ENCODE data around the gene XPNPEP2. TPM values are rescaled to one million over a fixed set of nuclear protein-coding genes. Genes with fewer than 3 reads are reported as not detected.
"Not testable (repeated sequence)": the region's sequence is repeated elsewhere in the genome, so short reads cannot be mapped to it uniquely, and the experiment has no call there.

The XPNPEP2 gene
- total and polyA plus RNA-seq, 4 donors: 0.19 to 23.0 (median 4.9) TPM

DNA sequence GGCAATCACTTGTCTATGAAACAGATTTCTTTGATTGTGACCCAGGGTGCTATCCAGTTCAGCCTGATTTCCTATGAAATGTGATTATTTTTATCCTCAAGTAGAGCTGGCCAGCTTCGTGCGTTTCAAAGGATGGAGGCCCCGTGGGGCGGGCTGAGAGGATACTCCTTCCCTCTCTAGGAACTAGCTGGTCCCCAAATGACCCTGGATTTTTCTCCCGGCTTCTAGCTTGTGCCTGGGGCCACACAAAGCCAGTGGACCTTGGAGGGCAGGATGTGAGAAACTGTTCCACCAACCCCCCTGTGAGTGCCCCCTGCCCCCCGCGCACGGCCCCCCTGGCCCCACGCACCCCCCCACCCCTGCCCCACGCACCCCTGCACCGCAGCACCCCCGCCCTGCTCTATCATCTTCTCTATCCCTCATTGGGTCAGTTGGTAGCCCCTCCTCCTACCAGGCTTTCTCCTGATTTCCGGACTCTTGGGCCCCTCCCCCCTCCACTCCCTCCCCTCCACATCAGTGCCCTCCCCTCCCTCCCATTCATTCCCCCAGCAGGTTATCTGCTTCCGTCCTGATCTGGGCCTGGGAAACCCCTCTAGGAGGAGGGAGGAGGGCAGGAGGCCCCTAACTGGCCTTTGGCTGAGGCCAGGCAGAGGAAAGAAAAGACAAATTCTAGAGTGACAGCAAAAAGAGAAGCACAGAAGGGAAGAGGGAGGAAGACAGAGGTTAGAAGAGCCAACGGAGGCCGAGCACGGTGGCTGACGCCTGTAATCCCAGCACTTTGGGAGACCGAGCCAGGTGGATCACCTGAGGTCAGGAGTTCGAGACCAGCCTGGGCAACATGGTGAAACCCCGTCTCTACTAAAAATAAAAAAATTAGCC, 3.3 kb downstream of the XPNPEP2 start:
- Histone ChIP-seq H3K27me3 (ENCODE audit: control insufficient read depth in 4 of 4, insufficient read depth in 4 of 4, low read length in 3 of 4) (no peaks in the 10 kb centered on the region), H3K4me3 (ENCODE audit: low read depth in 1 of 3, low read length in 3 of 3) (no peak overlapping the region), H3K4me1 (ENCODE audit: control insufficient read depth in 4 of 4, insufficient read depth in 4 of 4, low read length in 3 of 4) (peaks cover 1 to 21% (median 15%) of the 10 kb centered on the region in 4 donors), H3K9me3 (ENCODE audit: control insufficient read depth in 4 of 4, low read length in 3 of 4) (no peaks in the 10 kb centered on the region), H3K36me3 (ENCODE audit: control insufficient read depth in 4 of 4, insufficient read depth in 3 of 4, low read depth in 1 of 4, low read length in 3 of 4) (no peaks in the 10 kb centered on the region), H3K27ac (ENCODE audit: low read depth in 1 of 2, low read length in 2 of 2) (no peak overlapping the region), H3K9ac (ENCODE audit: low read depth in 1 of 2, low read length in 2 of 2) (no peak overlapping the region)
- DNase-seq (ENCODE audit: low spot score): no peak
- TF ChIP-seq RAD21 (IDR thresholded peaks at IDR 0.05) (no peak), TAF1 (conservative IDR thresholded peaks at IDR 0.05) (no peak), SP1 (IDR thresholded peaks at IDR 0.05) (no peak), FOXA2 (IDR thresholded peaks at IDR 0.05) (no peak)
- 69% methylated on average over 21 of the region's 21 CpGs for WGBS

DNA sequence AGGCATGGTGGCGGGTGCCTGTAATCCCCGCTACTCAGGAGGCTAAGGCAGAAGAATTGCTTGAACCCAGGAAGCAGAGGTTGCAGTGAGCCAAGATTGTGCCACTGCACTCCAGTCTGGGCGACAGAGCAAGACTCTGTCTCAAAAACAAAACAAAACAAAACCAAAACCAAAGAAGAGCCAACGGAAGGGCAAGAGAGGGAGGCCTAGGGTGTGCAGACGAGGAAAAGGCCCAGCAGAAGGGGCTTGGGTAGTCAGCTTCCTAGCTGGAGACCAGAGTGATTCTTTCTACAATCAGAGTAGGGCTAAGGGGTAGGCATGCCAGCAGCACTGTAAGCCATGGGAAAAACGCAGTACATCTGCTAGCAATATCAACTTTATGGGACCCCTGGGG, 4.0 kb downstream of the XPNPEP2 start:
- H3K4me1 ChIP-seq (ENCODE audit: control insufficient read depth in 4 of 4, insufficient read depth in 4 of 4, low read length in 3 of 4): peaks cover 0 to 17% (median 10%) of the 10 kb centered on the region in 4 donors
- H3K27me3 ChIP-seq (ENCODE audit: control insufficient read depth in 4 of 4, insufficient read depth in 4 of 4, low read length in 3 of 4); DNase-seq (ENCODE audit: low spot score); H3K9me3 ChIP-seq (ENCODE audit: control insufficient read depth in 4 of 4, low read length in 3 of 4); H3K4me3 ChIP-seq (ENCODE audit: low read depth in 1 of 3, low read length in 3 of 3); H3K9ac ChIP-seq (ENCODE audit: low read depth in 1 of 2, low read length in 2 of 2); H3K27ac ChIP-seq (ENCODE audit: low read depth in 1 of 2, low read length in 2 of 2); H3K36me3 ChIP-seq (ENCODE audit: control insufficient read depth in 4 of 4, insufficient read depth in 3 of 4, low read depth in 1 of 4, low read length in 3 of 4): not testable (repeated sequence)
- 93% methylated on average over 6 of the region's 6 CpGs for WGBS

DNA sequence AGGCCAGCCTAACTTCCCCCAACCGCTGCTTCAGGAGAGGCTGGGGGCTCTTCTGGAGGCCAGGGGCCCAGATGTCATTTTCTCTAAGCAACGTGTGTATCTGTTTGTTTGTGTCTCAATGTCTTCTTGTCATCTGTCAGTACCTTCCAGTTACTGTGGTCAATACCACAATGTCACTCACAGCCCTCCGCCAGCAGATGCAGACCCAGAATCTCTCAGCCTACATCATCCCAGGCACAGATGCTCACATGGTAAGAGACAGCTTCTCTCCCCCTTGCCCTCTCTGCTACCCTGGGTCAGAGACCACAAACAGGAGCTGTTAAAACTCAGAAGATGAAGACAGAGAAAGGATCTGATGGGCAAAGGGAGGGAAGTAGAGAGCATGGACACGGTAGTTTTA, 5.0 kb downstream of the XPNPEP2 start:
- TF ChIP-seq, protein P1, sequence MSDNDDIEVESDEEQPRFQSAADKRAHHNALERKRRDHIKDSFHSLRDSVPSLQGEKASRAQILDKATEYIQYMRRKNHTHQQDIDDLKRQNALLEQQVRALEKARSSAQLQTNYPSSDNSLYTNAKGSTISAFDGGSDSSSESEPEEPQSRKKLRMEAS (IDR thresholded peaks at IDR 0.05): no peak
- TF ChIP-seq HNF4G (IDR thresholded peaks at IDR 0.05) (no peak), SP1 (IDR thresholded peaks at IDR 0.05) (no peak), YY1 (IDR thresholded peaks at IDR 0.05) (no peak), RAD21 (IDR thresholded peaks at IDR 0.05) (no peak), EGR1 (IDR thresholded peaks at IDR 0.05; ENCODE audit: low read depth in 2 of 2) (no peak), GABPA (IDR thresholded peaks at IDR 0.05 in 1 of 2, conservative IDR thresholded peaks at IDR 0.05 in 1 of 2) (no peak), JUND (IDR thresholded peaks at IDR 0.05) (no peak), HNF4A (conservative IDR thresholded peaks at IDR 0.05) (no peak), FOXA2 (IDR thresholded peaks at IDR 0.05) (no peak), NR2F2 (IDR thresholded peaks at IDR 0.05) (no peak), RXRA (IDR thresholded peaks at IDR 0.05) (no peak), TAF1 (conservative IDR thresholded peaks at IDR 0.05) (no peak)
- TF ChIP-seq, protein P2, sequence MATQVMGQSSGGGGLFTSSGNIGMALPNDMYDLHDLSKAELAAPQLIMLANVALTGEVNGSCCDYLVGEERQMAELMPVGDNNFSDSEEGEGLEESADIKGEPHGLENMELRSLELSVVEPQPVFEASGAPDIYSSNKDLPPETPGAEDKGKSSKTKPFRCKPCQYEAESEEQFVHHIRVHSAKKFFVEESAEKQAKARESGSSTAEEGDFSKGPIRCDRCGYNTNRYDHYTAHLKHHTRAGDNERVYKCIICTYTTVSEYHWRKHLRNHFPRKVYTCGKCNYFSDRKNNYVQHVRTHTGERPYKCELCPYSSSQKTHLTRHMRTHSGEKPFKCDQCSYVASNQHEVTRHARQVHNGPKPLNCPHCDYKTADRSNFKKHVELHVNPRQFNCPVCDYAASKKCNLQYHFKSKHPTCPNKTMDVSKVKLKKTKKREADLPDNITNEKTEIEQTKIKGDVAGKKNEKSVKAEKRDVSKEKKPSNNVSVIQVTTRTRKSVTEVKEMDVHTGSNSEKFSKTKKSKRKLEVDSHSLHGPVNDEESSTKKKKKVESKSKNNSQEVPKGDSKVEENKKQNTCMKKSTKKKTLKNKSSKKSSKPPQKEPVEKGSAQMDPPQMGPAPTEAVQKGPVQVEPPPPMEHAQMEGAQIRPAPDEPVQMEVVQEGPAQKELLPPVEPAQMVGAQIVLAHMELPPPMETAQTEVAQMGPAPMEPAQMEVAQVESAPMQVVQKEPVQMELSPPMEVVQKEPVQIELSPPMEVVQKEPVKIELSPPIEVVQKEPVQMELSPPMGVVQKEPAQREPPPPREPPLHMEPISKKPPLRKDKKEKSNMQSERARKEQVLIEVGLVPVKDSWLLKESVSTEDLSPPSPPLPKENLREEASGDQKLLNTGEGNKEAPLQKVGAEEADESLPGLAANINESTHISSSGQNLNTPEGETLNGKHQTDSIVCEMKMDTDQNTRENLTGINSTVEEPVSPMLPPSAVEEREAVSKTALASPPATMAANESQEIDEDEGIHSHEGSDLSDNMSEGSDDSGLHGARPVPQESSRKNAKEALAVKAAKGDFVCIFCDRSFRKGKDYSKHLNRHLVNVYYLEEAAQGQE (IDR thresholded peaks at IDR 0.05): no peak
- TF ChIP-seq, protein P3, sequence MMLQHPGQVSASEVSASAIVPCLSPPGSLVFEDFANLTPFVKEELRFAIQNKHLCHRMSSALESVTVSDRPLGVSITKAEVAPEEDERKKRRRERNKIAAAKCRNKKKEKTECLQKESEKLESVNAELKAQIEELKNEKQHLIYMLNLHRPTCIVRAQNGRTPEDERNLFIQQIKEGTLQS (IDR thresholded peaks at IDR 0.05): no peak
- TF ChIP-seq, protein P4, sequence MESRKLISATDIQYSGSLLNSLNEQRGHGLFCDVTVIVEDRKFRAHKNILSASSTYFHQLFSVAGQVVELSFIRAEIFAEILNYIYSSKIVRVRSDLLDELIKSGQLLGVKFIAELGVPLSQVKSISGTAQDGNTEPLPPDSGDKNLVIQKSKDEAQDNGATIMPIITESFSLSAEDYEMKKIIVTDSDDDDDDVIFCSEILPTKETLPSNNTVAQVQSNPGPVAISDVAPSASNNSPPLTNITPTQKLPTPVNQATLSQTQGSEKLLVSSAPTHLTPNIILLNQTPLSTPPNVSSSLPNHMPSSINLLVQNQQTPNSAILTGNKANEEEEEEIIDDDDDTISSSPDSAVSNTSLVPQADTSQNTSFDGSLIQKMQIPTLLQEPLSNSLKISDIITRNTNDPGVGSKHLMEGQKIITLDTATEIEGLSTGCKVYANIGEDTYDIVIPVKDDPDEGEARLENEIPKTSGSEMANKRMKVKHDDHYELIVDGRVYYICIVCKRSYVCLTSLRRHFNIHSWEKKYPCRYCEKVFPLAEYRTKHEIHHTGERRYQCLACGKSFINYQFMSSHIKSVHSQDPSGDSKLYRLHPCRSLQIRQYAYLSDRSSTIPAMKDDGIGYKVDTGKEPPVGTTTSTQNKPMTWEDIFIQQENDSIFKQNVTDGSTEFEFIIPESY (IDR thresholded peaks at IDR 0.05): no peak
- TF ChIP-seq, protein P5, sequence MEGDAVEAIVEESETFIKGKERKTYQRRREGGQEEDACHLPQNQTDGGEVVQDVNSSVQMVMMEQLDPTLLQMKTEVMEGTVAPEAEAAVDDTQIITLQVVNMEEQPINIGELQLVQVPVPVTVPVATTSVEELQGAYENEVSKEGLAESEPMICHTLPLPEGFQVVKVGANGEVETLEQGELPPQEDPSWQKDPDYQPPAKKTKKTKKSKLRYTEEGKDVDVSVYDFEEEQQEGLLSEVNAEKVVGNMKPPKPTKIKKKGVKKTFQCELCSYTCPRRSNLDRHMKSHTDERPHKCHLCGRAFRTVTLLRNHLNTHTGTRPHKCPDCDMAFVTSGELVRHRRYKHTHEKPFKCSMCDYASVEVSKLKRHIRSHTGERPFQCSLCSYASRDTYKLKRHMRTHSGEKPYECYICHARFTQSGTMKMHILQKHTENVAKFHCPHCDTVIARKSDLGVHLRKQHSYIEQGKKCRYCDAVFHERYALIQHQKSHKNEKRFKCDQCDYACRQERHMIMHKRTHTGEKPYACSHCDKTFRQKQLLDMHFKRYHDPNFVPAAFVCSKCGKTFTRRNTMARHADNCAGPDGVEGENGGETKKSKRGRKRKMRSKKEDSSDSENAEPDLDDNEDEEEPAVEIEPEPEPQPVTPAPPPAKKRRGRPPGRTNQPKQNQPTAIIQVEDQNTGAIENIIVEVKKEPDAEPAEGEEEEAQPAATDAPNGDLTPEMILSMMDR (IDR thresholded peaks at IDR 0.05; ENCODE audit: low read depth, low read length, missing input control): no peak
- 88% methylated on average over 4 of the region's 4 CpGs for WGBS

More for the DNA sequence above, 5.0 kb downstream of the XPNPEP2 start:
- Histone ChIP-seq H3K9me3 (ENCODE audit: control insufficient read depth in 4 of 4, low read length in 3 of 4) (no peaks in the 10 kb centered on the region), H3K4me3 (ENCODE audit: low read depth in 1 of 3, low read length in 3 of 3) (no peak overlapping the region), H3K4me1 (ENCODE audit: control insufficient read depth in 4 of 4, insufficient read depth in 4 of 4, low read length in 3 of 4) (peaks cover 1 to 13% (median 2%) of the 10 kb centered on the region in 4 donors), H3K9ac (ENCODE audit: low read depth in 1 of 2, low read length in 2 of 2) (no peak overlapping the region), H3K27me3 (ENCODE audit: control insufficient read depth in 4 of 4, insufficient read depth in 4 of 4, low read length in 3 of 4) (no peaks in the 10 kb centered on the region), H3K27ac (ENCODE audit: low read depth in 1 of 2, low read length in 2 of 2) (no peak overlapping the region), H3K36me3 (ENCODE audit: control insufficient read depth in 4 of 4, insufficient read depth in 3 of 4, low read depth in 1 of 4, low read length in 3 of 4) (no peaks in the 10 kb centered on the region)
- DNase-seq (ENCODE audit: low spot score): no peak

Measured in liver (tissue), 9 donors.